NCI-H1436 treated with DMSO at 0.1 percent for 48 hours (cell line): ENCODE measurements around the gene TRAPPC8.

Source experiments
- DNase-seq: peaks from one replicate; lab custom pipeline; 2025; lab: John Stamatoyannopoulos, UW

The TRAPPC8 gene

GRCh38 chr18:31793531-31793930, 149.4 kb downstream of the TRAPPC8 start:
- DNase-seq = no peak

- DNase-seq = no peak
Measured at GRCh38 chr18:31792580-31792911, 150.4 kb downstream of the TRAPPC8 start.

DNA sequence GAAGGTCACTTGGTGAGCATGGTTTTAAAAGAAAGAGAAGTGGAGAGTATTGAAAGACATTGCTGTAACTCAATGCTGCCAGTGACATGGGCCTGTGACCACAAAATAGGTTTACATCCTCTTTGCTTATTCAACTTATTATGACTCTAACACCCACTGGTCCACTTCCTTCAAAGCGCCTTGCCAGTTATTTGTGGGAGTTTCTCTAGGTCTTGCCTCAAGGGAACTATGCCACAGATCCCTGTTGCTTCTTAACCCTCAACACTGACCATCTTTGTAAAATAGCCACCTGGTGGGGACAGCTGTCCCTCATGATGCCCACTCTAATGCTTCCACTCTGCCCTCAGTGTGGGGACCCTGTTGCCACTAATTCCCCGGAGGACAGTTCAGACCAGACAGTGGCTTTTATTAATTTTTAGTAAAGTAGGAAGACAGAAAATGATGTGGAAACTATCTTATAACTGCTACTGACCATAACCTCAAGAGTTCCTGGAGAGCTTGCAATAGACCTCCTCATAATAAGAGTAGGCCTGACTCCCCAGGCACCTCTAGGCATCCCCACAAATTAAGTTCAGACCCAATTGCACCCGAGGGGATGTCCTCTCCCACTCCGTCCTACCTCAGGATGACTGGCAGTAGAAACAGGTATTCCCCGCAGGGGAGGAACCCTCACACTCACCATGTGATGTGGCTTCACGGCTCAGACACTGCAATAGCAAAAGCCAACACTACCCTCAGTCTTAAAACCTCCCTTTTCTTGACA, 150.9 kb downstream of the TRAPPC8 start:
- DNase-seq = no peak

- no peak for DNase-seq
Measured at GRCh38 chr18:31789409-31789808, 153.5 kb downstream of the TRAPPC8 start.

DNA sequence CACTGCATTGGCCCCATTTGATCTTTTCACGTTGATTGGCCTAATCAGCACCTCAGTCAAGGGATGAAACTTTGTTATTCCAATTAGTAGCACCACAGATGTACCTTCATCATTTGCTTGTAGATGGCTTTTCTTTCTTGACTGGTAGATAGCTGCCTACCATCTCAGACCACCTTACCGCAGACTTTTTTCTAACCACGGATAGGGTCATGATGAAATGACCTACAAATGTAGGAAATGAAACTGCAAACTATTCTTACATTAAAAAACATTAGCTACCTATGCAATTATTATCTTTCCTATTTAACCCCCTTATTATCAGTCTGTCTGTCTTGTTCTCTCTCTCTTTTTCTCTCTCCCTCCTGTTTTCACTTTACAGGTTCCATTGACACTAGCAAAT, 159.9 kb downstream of the TRAPPC8 start:
- no peak for DNase-seq
